ENCODE data around the gene GPR151.
A peak's percentile ranks its signal among the peaks of the same experiment; 100 is the strongest.
"Not testable (repeated sequence)": the region's sequence is repeated elsewhere in the genome, so short reads cannot be mapped to it uniquely, and the experiment has no call there.

The GPR151 gene

GRCh38 chr5:146516151-146516475 is at the start of gene GPR151:
Gene GPR151, minus strand, starts transcription at chr5:146516190. Its CDS starts 77 bp downstream, at chr5:146516113.
- DNase-seq, result no peak

DNA sequence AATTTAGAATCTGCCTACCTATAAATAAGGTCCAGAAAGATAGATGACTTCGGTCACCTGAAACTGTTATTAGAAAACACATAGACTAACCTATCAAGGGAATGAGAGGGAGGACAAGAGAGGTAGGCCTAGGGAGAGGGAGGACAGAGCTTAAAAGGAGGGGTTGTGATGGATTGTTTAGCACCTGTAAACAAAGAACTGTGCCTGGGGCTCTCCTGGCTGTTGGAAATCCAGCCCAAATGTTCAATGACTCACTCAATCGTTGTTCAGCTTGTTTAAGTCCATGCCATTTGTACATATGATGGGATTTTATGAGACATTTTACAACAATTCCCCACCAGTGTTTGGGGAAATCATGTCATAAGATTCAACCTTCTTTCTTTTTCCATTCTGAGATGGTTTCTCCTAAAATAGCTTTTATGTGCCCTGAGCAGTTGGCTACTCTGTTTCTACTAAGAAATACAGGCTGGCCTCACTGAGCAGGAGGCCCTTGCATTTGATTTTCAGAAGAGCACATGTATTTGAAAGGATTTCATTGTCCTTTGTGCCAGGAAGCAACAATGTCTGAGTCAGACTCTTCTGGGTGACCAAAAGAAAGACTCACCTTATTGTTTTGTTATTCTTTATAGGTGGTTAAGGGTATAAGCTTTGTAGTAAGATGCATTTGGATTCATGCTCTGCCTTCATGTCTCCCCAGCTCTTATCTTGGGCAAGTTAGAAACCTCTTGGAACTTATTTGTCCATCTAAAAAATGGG is 48.2 kb upstream of the GPR151 start:
- no peak for DNase-seq

DNA sequence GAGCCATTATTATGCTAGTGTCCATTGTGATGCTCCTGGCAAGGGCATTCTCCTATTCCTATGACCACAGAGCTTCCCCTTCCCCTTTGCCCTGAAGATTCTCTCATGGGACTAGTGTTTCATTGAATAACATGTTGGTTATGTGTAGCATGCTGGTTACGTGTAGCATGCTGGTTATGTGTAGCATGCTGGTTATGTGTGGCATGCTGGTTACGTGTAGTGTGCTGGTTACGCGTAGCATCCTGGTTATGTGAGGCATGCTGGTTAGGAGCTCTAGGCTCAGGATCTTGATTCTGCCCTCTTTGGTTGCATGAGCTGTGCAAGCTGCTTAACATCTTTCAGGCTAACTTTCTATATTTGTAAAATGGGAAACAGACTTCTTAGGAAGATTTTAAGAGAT is 46.5 kb upstream of the GPR151 start:
- DNase-seq, result no peak

GRCh38 chr5:146561711-146562110 is 45.7 kb upstream of the GPR151 start:
- DNase-seq, result no peak

- DNase-seq, result no peak
Observed at GRCh38 chr5:146560205-146560812, 44.3 kb upstream of the GPR151 start.

GRCh38 chr5:146556884-146557283 is 40.9 kb upstream of the GPR151 start:
- not testable (repeated sequence) for DNase-seq

DNA sequence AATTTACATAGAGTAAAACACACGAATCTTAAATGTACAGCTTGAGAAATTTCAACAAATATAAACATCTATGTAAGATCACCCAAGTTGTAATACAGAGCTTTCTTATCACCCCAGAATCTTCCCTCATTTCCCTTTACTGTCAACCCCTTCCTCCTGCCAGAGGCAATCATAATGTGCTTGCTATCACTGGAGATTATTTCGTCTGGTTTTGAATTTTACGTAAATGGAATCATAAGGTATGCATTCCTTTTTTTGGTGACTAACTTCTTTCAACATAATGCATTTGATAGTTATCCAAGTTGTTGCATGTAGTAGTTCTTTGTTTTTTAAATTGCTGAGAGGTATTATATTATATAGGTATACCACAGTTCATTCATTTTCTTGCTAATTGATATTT is 37.5 kb upstream of the GPR151 start:
- no peak for DNase-seq

DNA sequence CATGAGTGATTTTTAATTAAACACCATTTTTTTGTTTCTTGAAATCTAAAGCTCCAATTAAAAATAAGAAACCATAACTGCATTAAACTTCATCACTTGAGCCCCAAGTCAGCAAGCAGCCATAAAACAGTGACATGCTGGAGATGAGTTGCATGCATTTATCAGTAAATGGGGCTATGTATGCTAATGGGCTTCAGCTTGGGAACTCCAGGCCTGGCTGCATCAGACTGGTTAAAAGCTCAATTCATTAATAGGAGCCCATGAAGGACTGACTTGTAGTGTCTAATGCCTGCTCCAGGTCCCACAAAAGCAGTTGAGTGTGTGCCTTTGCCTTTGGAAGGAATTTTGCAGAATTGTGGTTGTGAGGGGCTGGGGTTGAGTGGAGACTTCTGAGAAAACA is 33.6 kb upstream of the GPR151 start:
- DNase-seq, result no peak

DNA sequence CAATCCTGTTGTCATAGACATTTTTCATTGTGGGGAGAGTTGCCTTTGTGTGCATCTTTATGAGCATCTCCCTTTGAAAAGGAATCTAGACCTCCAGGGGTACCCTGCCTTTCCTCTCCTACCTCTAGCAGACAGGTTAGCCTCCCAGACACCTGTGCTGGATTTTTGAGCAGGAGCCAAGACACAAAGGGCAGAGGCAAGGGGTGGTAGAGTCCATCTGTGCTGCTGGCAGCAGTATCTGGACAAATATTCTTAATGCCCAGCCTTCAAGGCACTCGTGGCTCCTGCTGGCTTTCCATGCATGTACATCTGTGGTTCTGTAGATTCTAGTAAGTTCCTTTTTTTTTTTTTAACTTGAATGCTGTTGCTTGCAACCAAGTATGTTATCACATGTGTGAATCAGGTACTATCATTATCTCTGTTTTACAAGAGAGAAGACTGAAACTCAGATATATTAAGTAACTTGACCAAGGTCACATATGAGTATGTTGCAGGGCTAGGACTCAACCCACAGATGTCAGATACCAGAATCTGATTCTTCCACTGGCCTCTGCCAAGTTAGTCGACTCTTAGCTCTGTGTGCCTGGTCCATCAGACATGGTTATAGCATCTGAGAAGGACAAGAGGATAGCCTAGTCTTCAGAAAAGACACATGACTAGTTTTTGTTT is 32.9 kb upstream of the GPR151 start:
- DNase-seq, result no peak

GRCh38 chr5:146544232-146544631 is 28.2 kb upstream of the GPR151 start:
- no peak for DNase-seq

DNA sequence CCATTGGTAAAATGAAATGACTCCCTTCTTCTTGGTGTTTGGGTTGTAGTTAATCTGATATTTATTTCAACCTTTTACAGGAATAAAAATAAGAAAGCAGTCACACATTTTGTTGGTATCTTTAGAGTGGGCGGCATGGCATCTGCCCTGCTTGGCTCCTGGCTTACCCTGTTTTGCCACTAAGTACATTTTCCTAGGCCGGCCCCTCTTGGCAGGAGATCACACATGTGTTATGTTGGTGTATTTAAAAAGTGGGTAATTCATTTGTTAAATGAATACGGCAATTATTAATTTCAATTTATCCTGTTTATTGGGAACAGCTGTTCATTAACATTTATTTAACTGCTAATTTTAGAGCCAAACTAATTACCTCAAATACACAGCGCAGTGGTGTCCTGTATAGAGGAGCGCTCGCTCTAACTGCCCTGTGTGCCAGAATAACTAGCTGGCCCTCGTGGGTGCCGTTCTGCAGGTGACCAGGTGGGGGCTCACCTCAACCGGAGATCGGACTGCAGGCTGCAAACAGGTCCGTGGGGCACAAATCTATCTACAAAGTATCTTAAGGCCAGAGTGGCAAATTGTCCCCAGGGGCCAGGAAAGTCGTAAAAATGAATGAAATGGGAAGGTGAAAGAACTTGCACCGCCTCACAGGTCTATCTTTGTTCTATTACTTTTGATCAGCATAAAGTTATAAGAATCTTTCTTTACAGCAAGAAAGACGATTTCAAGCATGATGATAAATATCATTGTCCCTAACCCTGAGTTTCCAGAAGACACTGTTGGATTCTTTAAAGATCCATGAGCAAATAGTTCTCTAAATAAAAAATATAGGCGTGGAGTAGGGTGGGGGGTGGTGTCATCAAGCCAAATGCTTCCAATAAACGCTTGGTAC is 26.2 kb upstream of the GPR151 start:
- DNase-seq, result peak; percentile 42

DNA sequence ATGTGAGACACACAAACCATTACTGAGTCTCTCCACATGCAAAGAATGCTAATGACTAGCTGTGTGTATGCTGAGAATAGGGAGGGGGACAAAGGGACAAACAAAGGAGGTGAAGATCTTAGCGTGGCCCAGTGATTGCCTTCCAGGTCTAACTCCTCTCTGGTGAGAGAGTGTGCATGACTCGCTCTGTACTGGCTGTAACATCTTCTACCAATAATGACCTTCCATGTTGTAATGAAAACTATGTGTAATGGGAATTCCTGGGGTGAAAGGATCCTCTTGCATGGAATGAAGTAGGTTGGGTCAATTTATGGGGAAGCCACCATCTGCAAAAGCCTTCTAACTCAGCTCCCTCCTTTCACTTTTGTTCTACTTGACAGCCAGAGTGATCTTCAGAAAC is 24.4 kb upstream of the GPR151 start:
- DNase-seq, result no peak

DNA sequence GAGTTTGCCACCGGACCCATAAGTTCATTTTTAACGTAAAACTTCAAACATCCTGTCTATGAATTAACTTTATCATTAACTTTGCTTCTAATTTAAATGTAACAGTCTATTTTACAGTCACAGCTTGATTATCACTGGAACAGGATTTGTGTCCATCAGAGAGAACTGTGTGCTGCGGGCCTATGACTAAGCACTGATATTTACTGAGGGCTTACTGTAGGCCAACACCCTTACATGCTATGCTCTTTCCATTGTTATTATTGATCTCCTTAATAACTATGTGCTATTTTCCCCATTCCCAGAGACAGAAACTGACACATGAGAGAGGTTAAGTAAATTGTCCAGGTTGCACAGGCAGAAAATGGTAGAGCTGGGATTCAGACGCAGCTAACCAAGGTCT is 24.0 kb upstream of the GPR151 start:
- DNase-seq, result no peak

- no peak for DNase-seq
Observed at GRCh38 chr5:146538432-146538831, 22.4 kb upstream of the GPR151 start.

DNA sequence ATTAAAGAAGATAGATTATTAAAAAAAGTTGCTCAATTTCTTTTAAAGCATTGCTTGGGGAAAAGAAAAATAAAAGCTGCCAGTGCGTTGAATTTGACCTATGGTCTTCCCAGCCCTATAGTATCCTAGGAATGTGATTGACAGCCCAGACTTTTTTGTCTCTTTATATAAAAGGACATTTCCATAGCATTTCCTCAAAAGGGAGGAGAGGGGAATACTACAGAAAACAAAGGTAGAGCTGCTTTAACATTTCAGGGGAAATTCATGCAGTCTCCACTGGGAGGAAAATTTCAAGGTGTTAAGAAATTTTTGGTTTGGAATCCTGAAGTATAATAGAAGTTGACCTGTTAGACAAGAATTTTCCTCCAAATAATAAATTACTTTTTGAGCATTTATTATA is 17.9 kb upstream of the GPR151 start:
- no peak for DNase-seq

DNA sequence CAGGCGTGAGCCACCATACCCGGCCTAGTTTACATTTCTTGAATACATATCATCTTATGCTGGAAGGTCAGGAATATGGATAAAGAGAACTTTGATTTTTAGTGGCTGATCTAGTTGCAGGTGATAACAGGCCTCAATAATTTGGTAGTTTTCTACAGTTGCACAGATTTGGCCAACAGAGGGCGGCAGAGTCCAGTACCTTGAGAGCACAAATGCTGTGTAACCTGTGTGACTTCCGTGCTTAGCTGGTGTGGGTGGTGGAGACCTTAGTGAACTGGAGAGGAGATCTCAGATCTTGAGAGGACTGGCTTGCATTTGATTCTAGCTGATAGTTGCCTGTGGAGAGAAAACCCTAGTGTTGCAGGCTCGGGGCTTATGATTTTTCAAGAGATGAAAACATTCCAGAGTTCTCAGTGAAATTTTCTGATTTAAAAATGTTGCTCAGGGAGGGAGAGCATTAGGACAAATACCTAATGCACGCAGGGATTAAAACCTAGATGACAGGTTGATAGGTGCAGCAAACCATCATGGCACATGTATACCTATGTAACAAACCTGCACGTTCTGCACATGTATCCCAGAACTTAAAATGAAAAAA is 17.4 kb upstream of the GPR151 start:
- peak; percentile 59 for DNase-seq

DNA sequence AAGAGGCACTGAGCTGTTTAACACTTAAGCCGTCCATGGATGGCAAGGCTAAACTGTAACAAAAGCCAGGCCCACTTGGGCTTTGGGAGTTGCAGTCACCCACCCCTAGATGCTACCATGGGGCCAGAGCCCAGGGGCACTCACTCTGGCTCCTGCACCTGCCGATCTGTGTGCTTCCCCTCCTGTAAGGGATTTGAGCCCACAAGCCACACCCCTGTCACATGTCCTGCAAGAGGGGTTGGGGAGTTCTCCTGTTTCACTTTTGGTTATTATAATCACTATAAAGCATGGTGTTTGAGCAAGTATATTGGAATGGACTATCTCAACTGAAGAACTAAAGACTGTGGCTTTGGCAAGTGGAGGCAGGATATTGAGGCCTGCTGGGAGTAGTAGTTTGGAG is 14.0 kb upstream of the GPR151 start:
- DNase-seq, result no peak

GRCh38 chr5:146528236-146528635 is 12.2 kb upstream of the GPR151 start:
- DNase-seq, result no peak

GRCh38 chr5:146527785-146528184 is 11.8 kb upstream of the GPR151 start:
- DNase-seq, result no peak

- no peak for DNase-seq
Observed at GRCh38 chr5:146523698-146524097, 7.7 kb upstream of the GPR151 start.

DNA sequence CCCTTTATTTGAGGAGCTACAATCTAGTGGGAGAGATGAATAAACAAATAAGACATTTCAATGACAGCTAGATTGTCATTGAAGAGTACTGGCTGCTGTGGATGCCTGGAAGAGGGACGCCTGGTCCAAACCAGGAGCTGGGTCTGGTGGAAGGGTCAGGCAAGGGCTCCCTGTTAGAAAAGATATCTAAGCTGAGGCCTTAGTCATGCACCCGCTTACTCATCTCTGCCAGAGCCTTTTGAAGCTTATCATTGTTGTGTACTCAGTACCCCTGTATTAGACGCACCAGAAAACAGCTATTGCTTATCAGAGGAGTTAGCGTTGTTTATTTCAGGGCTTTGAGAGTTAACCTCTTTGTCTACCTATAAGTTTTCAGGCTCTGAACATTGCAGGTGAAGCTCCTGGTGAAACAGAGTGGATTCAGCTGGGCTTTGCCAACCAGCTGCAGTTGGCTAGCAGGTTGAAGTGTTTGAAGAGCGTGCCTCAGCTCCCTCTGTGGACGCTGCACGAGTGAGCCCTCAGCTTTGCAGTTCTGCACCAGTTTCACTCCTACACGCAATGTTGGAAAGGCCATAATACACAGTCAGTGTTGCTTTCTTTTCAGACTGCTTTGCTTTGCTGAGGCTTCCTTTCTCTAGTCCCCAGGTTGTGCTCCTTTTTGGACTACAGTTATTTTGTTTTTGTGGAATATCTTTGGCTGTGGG is 5.6 kb upstream of the GPR151 start:
- DNase-seq, result peak; percentile 16

DNA sequence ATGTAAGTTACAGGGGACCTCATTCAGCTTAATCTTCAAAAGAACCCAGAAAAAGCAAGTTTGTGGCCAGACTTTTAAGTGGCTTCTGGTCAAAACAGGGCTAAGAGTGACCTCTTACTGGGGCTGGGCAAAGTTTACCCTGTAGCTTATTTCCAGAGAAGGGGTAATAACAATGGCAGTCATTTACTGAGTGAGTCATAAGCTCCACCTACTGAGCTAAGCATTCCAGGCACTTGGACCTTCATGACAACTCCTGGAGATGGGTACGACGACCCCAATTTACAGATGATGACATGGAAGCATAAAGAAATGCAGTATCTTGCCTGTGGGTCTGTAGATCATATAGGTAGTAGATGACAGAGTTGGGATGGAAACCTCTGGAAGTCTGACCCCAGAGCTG is 4.7 kb upstream of the GPR151 start:
- no peak for DNase-seq

Measured in NCI-H1092 (cell line).